Adrenal gland (tissue), 12 donors: ENCODE results near the gene GNG2. TPM values are rescaled to one million over a fixed set of nuclear protein-coding genes. Genes with fewer than 3 reads are reported as not detected.
"Not testable (repeated sequence)": the region's sequence is repeated elsewhere in the genome, so short reads cannot be mapped to it uniquely, and the experiment has no call there.

Source experiments
- DNase-seq, 7 donors: peaks; one replicate each; pipeline ENCODE4 v3.0.0-alpha.2; 2019 to 2020
- H3K27ac ChIP-seq, 5 donors: fragments of 200-600 bp; sonication (generic) in 4 of 5; 1 replicate in 3 of 5; 2 replicates in 2 of 5; pipeline versions ENCODE4 v1.5.1 to v1.8.0; 2016 to 2020; ENCODE audit warnings: mild to moderate bottlenecking in 1 of 5
- H3K27me3 ChIP-seq: fragments of 200-600 bp; 2 replicates; pipeline ENCODE4 v1.8.0; 2021
- H3K36me3 ChIP-seq, 2 donors: fragments of 200-600 bp; replicated peaks in 1 of 2; 1 replicate in 1 of 2; 2 replicates in 1 of 2; pipeline versions ENCODE4 v1.5.1 to v1.8.0; 2018 to 2022
- H3K4me1 ChIP-seq, 2 donors: fragments of 200-600 bp; replicated peaks in 1 of 2; 1 replicate in 1 of 2; 2 replicates in 1 of 2; pipeline versions ENCODE4 v1.5.1 to v1.8.0; 2018 to 2021
- H3K4me3 ChIP-seq, 4 donors: fragments of 200-600 bp; sonication (generic) in 3 of 4; one replicate each; pipeline ENCODE4 v1.5.1; 2016 to 2018
- H3K9me3 ChIP-seq, 3 donors: fragments of 200-600 bp; sonication (generic) in 1 of 3; replicated peaks in 1 of 3; 1 replicate in 2 of 3; 2 replicates in 1 of 3; pipeline versions ENCODE4 v1.5.1 to v1.8.0; 2016 to 2021
- POLR2A ChIP-seq, 2 donors: fragments of 450-650 bp; IDR thresholded peaks; one replicate each; pipeline ENCODE4 v1.6.1; 2017; ENCODE audit warnings: antibody characterized with exemption in 2 of 2, mild to moderate bottlenecking in 2 of 2, moderate library complexity in 1 of 2
- WGBS, 4 donors: extraction: QIAGEN DNeasy Blood & Tissue Kit in 2 of 4; methylation state at CpG; one replicate each; pipeline versions ENCODE4 v1.1.5 to v1.1.7; 2013 to 2017; 5-methylcytosine and 5-hydroxymethylcytosine counted together
- intact Hi-C, 2 donors: fragments of 100-400 bp; cut with DNase I; formaldehyde crosslinking; loops; one replicate each; pipeline versions ENCODE4 v1.14.1 to v1.15.0; 2022 to 2023
- polyA plus RNA-seq, 3 donors: library from polyadenylated mRNA; stranded (reverse); fragments of 200-250 nt in 2 of 3; fragments of 350-450 nt in 1 of 3; fragmentation: Illumina TruSeq in 1 of 3; extraction: RNeasy Lipid Tissue Mini Kit (QIAGEN cat#74804) in 1 of 3; gene quantifications; one replicate each; pipeline ENCODE4 v1.2.3, GENCODE V29; 2013 to 2014
- total RNA-seq, 9 donors: library from RNA; depleted of rRNA in 4 of 9; stranded (reverse); fragments of >200 nt in 4 of 9; fragments of 120-200 nt in 1 of 9; fragmentation: NEBNext Ultra II Directional in 1 of 9; extraction: Animal tissue kit (Norgen Biotek cat#: 25700) in 1 of 9; gene quantifications; one replicate each; pipeline versions ENCODE4 v1.1.0 to v1.2.4, GENCODE V29; 2013 to 2023
- TF ChIP-seq, protein P1 (sequence below), 6 experiments: fragments of 450-650 bp in 4 of 6; fragments of 200-600 bp in 2 of 6; sonication (generic) in 1 of 6; IDR thresholded peaks; 1 replicate in 5 of 6; 2 replicates in 1 of 6; pipeline versions ENCODE4 v1.5.1 to v1.8.0; 2016 to 2021; ENCODE audit warnings: antibody characterized with exemption in 6 of 6, mild to moderate bottlenecking in 2 of 6, moderate library complexity in 1 of 6
- donor health status: healthy with polysubstance abuse.
- donor health status: Bipolar disorder and iron deficiency.
- donor health status: DM: yes; HTN: yes; CAD: no.
- donor health status: DM: no; HTN: no; CAD: no.
- donor health status: DM: no; HTN: no; CAD: no.
- donor health status: DM: yes; HTN: yes; CAD: no.

GNG2 gene
- total and polyA plus RNA-seq, 12 donors: 6.7 to 61.4 (median 20.7) TPM

DNA sequence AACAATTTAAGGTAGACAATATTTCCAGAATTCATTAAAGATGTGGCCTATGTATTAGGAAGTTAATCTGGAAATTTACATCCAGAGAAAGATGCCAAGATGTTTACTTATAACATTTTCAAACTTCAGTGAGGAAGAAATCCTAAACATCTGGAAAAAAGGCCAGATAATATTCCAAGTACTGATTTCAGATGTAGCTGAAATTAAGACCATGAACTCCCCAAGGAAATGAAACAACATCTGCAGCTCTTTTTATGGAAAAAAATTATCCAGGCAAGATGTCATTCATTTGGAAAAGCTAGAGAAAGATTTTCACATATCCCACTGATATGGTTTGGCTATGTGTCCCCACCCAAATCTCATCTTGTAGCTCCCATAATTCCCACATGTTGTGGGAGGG is 35.0 kb downstream of the GNG2 start:
- intact Hi-C loops: no loop called here
- Histone ChIP-seq H3K27me3 (no peaks in the 10 kb centered on the region), H3K27ac (no peak overlapping the region), H3K4me1 (no peaks in the 10 kb centered on the region), H3K4me3 (no peak overlapping the region), H3K9me3 (no peaks in the 10 kb centered on the region), H3K36me3 (no peaks in the 10 kb centered on the region)
- TF ChIP-seq, protein P1, sequence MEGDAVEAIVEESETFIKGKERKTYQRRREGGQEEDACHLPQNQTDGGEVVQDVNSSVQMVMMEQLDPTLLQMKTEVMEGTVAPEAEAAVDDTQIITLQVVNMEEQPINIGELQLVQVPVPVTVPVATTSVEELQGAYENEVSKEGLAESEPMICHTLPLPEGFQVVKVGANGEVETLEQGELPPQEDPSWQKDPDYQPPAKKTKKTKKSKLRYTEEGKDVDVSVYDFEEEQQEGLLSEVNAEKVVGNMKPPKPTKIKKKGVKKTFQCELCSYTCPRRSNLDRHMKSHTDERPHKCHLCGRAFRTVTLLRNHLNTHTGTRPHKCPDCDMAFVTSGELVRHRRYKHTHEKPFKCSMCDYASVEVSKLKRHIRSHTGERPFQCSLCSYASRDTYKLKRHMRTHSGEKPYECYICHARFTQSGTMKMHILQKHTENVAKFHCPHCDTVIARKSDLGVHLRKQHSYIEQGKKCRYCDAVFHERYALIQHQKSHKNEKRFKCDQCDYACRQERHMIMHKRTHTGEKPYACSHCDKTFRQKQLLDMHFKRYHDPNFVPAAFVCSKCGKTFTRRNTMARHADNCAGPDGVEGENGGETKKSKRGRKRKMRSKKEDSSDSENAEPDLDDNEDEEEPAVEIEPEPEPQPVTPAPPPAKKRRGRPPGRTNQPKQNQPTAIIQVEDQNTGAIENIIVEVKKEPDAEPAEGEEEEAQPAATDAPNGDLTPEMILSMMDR (IDR thresholded peaks at IDR 0.05): no peak
- TF ChIP-seq POLR2A (IDR thresholded peaks at IDR 0.05): no peak
- DNase-seq: no peak

DNA sequence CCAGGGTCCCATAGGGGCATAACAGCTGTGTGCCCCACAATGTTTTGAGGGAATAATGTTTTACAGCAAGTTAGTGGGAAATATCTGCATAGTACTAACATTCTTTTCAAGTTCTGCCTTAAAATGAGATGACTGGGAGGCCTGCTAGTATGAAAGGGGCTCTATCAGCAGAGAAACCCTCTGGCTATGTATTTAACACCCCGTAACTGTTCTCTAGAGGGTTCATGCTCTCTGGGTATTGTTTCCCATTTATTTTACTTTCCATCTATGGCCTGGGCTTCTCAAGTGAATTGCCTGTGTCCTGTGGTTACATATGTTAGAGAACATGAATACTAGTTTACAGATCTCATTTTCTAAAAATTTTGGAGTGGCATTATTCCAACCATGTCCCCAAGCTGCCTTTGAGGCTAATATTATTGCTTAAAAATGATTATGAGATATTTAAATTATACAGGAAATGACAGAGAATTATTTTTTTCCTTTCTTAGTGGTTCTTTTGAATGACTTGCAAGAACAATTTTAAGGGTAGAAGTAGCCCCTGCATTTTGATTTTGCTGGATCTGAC is 37.5 kb downstream of the GNG2 start:
- no peak for DNase-seq
- TF ChIP-seq POLR2A (IDR thresholded peaks at IDR 0.05): no peak
- TF ChIP-seq, protein P1 (IDR thresholded peaks at IDR 0.05): no peak
- intact Hi-C loops: no loop called here
- 76 to 98% (median 95%) methylated on average over 1 of the region's 1 CpG for WGBS, 4 donors
- Histone ChIP-seq H3K4me1 (no peaks in the 10 kb centered on the region), H3K4me3 (no peak overlapping the region), H3K9me3 (no peaks in the 10 kb centered on the region), H3K27ac (no peak overlapping the region), H3K27me3 (no peaks in the 10 kb centered on the region), H3K36me3 (no peaks in the 10 kb centered on the region)

DNA sequence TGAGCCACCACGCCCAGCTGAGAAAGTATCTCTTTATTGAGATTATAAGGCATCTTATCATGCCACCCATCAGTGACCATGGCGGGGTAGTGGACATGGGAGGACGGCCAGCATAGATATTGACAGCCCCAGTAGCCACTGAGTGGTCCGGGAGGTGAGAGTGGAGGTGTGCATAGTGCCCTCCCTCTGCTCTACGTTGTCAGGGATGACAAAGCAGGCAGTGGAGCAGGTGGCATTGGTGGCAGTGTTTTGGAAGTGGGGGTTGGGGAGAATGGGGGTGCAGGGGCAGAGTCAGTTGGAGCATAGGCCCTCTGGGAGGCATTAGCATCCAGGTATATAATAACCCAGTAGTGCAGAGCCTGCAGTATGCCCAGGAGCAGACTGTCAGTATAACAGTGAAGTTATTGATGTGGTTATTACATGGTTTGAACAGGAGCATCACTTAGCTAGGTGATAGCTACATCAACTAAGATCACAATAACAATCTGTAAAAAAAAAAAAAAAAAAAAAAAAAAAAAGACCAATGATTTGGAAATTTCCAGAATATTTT is 41.1 kb downstream of the GNG2 start:
- no peak for DNase-seq
- no peaks in the 10 kb centered on the region for H3K27me3 ChIP-seq
- TF ChIP-seq POLR2A (IDR thresholded peaks at IDR 0.05): no peak
- TF ChIP-seq, protein P1 (IDR thresholded peaks at IDR 0.05): no peak
- H3K27ac ChIP-seq: no peak overlapping the region
- no peaks in the 10 kb centered on the region for H3K9me3 ChIP-seq
- no peak overlapping the region for H3K4me3 ChIP-seq
- H3K36me3 ChIP-seq: no peaks in the 10 kb centered on the region
- intact Hi-C loops: no loop called here
- 96 to 100% (median 97%) methylated on average over 3 to 5 of the region's 5 CpGs for WGBS, 4 donors
- peaks cover 0 to 7% of the 10 kb centered on the region in 2 donors for H3K4me1 ChIP-seq

DNA sequence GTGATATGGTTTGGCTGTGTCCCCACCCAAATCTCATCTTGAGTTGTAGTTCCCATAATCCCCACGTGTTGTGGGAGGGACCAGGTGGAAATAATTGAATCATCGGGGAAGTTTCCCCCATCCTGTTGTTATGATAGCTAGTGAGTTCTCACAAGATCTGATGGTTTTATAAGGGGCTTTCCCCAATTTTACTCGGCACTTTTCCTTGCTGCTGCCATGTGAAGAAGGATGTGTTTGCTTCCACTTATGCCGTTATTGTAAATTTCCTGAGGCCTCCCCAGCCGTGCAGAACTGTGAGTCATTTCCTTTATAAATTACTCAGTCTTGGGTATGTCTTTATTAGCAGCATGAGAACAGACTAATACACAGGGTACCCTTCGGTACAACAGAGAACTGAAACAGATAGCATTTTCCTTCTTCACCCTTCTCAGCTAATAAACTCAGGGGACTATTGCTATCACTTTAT is 45.3 kb downstream of the GNG2 start:
- H3K36me3 ChIP-seq, H3K4me3 ChIP-seq, H3K4me1 ChIP-seq, H3K9me3 ChIP-seq, DNase-seq, intact Hi-C loops, H3K27me3 ChIP-seq: not testable (repeated sequence)
- H3K27ac ChIP-seq: peak overlapping the region in 2 of 5 donors; percentile 12 to 36
- WGBS, 4 donors: 15 to 32% (median 18%) methylated on average over 6 of the region's 6 CpGs

DNA sequence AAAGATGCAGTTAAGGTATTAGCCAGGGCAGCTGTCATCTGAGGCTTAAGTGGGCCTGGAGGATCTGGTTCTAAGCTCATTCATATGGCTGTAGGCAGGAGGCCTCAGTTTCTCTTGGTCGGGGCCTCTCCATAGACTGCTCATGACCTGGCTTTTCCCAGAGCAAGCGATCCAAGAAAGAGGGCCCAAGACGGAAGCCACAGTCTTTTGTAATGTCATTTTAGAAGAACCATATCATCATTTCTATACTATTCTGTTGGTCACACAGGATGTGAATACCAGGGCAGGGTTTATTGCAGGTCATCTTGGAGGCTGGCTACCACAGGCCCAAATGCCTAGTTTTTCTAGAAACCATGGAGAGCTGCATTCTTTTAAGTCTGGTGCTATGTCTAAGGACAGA is 47.7 kb downstream of the GNG2 start:
- Histone ChIP-seq H3K27ac (no peak overlapping the region), H3K4me1 (peaks cover 0 to 8% of the 10 kb centered on the region in 2 donors)
- intact Hi-C loops: no loop called here

More for the DNA sequence above, 47.7 kb downstream of the GNG2 start:
- 86 to 100% (median 98%) methylated on average over 3 of the region's 3 CpGs for WGBS, 4 donors
- no peak overlapping the region for H3K4me3 ChIP-seq
- TF ChIP-seq POLR2A (IDR thresholded peaks at IDR 0.05): no peak
- TF ChIP-seq, protein P1 (IDR thresholded peaks at IDR 0.05): no peak
- no peaks in the 10 kb centered on the region for H3K27me3 ChIP-seq
- H3K9me3 ChIP-seq: no peaks in the 10 kb centered on the region
- no peak for DNase-seq
- no peaks in the 10 kb centered on the region for H3K36me3 ChIP-seq
